ENCODE results near the gene CDC42EP2.
A peak's percentile ranks its signal among the peaks of the same experiment; 100 is the strongest.

CDC42EP2 gene

DNA sequence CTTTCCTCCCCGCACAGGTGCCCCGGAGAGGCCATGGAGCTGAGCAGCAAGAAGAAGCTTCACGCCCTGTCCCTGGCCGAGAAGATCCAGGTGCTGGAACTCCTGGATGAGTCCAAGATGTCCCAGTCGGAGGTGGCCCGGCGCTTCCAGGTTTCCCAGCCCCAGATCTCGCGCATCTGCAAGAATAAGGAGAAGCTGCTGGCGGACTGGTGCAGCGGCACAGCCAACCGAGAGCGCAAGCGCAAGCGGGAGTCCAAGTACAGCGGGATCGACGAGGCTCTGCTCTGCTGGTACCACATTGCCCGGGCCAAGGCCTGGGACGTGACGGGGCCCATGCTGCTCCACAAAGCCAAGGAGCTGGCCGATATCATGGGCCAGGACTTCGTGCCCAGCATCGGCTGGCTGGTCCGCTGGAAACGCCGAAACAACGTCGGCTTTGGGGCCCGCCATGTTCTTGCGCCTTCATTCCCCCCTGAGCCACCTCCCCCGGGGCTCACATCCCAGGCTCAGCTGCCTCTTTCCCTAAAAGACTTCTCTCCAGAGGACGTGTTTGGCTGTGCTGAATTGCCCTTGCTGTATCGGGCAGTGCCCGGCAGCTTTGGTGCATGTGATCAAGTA lies 41.2 kb downstream of the CDC42EP2 start:
- DNase-seq (ENCODE audit: low read depth, low spot score): peak; percentile 69

DNA sequence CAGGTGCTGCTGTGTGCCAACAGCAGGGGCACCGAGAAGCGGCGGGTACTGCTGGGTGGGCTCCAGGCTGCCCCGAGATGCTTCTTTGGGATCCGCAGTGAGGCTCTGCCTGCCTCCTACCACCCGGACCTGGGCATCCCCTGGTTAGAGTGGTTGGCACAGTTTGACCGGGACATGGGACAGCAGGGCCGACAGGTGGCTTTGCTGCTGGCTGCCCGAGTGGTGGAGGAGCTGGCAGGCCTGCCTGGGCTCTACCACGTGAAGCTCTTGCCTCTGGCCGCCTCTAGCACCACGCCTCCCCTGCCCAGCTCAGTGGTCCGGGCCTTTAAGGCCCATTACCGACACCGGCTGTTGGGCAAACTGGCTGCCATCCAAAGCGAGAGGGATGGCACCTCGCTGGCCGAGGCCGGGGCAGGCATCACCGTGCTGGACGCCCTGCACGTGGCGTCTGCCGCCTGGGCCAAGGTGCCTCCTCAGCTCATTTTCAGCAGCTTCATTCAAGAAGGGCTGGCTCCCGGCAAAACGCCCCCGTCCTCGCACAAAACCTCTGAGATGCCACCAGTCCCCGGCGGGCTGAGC lies 41.8 kb downstream of the CDC42EP2 start:
- no peak for DNase-seq (ENCODE audit: low read depth, low spot score)

DNA sequence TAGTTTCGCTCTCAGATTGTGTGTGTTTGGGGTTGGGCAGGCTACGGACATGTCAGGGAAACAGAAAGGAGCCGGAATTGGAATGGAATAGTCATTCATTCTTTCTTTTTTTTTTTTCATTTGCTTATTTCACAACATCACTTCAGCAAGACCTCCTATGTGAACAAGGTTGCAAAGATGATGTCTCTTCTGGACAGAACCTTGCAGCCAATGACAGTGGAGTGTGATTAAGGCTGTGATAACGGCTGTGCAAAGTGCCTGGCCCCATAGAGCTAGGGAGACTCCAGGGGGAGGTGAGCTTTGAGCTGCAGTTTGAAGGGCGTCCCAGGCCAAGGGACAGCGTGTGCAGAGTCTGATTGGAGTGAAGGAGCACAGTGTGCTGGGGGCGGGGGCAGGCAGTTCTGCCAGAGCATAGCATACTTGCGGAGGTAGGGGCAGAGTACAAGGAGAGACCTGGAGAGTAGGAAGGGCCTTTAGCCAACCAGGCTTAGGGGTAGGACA lies 43.2 kb downstream of the CDC42EP2 start:
- no peak for DNase-seq (ENCODE audit: low read depth, low spot score)

DNA sequence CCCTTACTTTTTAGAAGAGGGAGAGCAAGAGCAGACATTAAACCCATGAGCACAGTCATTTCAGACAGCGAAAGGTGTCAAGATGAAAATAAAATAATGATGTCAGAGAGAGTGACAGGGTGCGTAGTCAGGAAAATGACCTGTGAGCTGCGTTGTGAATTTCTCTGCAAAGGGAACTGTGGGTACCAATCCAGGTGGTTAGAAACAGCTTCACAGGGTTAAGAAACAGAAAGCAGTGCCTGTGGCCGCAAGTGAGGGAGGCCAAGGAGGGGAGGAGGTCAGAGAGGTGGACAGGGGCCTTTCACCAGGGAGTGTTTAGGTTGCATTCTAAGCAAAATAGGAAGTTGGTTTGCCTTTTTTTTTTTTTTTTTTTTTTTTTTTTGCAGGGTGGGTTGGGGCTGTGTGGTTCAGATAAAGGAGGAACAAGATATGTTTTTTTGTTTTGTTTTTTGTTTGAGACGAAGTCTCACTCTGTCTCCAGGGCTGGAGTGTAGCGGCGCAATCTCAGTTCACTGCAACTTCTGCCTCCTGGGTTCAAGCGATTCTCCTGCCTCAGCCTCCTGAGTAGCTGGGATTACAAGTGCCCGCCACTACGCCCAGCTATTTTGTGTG lies 47.8 kb downstream of the CDC42EP2 start:
- no peak for DNase-seq (ENCODE audit: low read depth, low spot score)

DNA sequence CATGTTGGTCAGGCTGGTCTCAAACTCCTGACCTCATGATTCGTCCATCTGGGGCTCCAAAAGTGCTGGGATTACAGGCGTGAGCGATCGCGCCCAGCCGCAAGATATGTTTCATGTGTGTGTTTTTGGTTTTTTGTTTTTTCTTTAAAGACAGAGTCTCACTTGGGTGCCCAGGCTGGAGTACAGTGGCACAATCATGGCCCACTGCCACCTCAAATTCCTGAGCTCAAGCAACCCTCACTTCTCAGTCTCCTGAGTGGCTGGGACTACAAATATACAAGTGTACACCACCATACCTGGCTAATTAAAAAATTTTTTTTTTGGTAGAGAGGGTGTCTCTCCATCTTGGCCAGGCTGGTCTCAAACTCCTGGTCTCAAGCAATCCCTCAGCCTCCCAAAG lies 48.3 kb downstream of the CDC42EP2 start:
- DNase-seq (ENCODE audit: low read depth, low spot score): no peak

DNA sequence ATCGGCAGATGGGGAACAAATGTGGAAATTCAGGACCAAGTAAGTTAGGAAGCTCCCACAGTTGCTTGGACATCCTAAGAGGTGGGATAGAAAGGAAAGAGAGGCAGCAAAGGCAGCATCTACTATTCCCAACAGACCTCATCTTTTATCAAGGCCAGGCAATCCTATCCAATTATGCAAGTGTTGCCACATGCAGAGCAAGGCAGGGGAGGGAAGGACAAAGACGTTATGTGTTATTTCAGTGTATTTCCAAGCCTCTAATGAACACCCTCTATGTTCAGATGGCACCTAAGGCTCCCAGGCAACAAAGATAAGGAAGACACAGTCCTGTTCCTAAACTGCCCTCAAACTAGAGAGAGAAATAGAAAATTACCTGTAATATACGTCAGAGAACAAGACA lies 49.1 kb downstream of the CDC42EP2 start:
- no peak for DNase-seq (ENCODE audit: low read depth, low spot score)

DNA sequence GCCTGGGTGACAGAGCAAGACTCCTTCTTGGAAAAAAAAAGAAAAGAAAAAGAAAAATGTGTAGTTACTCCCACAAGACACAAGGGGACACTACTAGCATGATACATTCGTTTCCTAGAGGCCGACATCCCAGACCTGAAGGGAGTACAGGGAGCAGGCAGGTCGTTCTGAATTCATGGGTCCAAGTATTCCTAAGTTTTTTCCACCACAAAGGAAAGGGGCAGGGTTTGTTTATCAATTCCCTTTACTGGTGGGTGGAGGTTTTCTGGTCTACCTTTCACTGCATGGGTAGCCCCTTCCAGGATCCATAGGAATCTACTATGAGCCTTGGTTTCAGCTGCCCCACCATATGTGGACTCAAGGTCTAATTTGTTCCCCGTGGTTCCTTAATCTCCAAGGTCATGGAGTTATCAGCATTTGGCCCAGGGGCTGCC lies 51.7 kb downstream of the CDC42EP2 start:
- DNase-seq (ENCODE audit: low read depth, low spot score): peak; percentile 68

DNA sequence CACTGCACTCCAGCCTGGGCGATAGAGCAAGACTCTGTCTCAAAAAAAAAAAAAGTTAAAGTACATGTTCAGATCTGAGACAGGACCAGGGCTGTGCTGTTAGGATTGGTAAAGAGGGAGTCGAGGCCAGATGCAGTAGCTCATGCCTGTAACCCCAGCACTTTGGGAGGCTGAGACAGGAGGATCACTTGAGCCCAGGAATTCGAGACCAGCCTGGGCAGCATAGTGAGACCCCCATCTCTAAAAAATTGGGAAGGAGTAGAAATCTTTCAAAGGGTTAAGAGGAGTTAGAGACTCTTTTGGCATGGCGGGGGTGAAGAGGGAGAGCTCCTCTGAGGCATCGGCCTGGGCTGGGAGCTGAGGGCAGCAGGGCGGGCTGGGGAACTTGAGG lies 56.0 kb downstream of the CDC42EP2 start:
- no peak for DNase-seq (ENCODE audit: low read depth, low spot score)

Measured in ELF-1 (cell line).